HG03108 (cell line): ENCODE results near the gene TMUB1.

Experiments used
- ATAC-seq: cut with Tn5 transposase; IDR thresholded peaks from one replicate; pipeline ENCODE4 v1.9.1; 2021; ENCODE audit warnings: moderate library complexity; ENCODE audit not compliant: unreplicated experiment

Gene TMUB1

DNA sequence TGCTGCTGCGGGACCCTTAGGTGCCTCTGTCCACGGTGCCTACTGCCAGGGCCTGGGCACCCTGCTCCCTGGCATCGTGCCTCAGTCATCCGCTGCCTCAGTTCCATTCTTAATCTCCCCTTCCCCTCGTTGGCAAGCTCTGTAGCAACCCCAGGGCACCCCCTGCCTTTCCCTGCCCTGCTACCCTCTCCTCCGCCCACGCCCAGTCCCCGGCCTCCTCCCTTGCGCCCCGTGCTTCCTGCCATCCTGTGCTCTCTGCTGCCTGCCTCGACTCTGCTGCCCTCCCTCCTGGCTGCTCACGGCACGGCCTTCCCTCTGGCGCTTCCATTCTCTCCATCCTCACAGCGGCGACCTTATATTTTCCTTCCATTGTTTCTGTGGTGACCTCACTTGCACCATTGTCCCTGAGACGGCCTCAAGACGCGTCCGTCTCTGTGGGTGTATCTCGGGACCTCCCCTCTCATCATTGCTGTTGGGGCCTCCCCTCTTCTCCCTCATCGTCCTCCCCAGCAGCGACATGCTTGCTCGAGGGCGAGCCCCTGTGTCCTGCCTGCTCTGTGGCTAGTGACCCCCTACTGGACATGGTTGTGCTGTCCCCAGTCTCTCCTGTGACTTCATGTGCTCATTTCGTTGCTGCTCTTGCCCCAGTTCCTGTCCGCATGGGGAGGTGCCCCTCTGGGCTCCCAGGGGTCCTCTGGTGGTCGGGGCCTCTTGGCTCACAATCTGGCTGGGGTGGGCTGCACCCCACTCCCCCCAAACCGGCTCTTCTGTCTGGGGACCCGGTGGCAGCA lies 38.3 kb upstream of the TMUB1 start:
- ATAC-seq: no peak

- ATAC-seq: no peak
Observed at GRCh38 chr7:151120896-151121295, 37.6 kb upstream of the TMUB1 start.

- no peak for ATAC-seq
Observed at GRCh38 chr7:151119902-151120301, 36.6 kb upstream of the TMUB1 start.

DNA sequence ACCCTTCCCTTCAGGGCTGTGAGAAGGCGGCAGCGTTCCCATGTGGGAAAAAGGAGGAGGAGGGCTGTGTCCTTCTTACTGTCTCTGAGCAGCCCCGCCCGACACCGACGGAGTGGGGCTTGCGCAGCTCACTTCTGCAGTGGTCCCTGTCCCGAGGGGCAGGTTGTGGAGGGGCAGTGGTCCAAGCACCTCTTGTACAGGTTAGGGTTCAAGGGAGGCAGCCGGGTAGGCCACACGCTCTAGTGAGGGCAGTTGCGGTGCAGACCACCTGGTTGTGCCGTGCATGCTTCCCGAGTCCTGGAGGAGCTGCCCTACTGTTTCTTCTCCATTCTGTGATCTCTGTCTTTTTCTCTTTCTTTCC lies 35.7 kb upstream of the TMUB1 start:
- ATAC-seq: no peak

DNA sequence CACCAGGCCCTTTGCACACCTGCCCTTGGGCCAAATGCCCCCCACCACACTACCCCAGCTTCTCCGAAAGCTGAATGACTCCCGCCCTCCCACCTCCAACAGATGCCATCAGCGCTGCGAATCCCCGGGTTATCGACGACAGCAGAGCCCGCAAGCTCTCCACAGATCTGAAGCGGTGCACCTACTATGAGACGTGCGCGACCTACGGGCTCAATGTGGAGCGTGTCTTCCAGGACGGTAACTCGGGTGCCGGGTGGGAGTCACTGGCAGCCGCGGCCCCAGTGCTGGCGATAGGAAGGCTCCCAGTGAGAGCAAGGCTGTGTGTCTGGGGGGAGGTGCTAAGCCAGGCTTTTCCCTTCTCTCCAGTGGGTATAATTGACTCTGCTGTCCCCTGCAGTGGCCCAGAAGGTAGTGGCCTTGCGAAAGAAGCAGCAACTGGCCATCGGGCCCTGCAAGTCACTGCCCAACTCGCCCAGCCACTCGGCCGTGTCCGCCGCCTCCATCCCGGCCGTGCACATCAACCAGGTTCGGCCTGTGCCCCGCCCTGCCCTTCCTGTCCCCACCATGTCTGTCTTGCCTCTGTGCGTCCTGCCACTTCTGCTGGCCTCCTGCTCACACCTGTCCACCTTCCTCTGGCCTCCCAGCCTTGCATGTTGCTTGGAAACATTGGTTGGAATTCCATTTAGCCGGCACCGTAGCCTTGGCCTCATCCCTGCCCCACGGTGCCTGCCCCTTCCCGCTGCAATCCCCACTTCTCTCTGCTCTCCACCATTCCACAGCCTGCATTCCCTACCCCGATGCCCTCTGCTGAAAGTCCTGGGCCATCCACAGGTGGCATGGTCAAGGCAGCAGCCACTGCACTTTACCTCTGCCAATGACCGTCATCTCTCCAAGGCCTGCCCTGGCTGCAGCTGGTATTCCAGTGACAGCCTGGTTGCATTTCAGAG lies 35.1 kb upstream of the TMUB1 start:
- no peak for ATAC-seq

DNA sequence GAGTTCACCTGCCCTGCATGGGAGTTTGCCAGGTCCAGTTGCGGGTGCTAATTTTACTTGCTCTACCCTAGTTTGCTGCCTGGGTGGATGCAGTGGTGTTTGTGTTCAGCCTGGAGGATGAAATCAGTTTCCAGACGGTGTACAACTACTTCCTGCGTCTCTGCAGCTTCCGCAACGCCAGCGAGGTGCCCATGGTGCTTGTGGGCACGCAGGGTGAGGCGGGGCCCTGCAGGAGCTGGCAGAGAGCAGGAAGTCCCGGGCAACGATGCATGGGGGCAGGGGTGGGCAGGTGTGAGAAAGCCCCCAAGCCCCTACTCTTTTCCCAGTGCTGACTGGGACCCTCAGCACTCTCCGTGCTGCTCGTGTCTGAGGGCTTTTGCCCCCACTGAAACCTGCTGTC lies 34.3 kb upstream of the TMUB1 start:
- ATAC-seq: no peak

DNA sequence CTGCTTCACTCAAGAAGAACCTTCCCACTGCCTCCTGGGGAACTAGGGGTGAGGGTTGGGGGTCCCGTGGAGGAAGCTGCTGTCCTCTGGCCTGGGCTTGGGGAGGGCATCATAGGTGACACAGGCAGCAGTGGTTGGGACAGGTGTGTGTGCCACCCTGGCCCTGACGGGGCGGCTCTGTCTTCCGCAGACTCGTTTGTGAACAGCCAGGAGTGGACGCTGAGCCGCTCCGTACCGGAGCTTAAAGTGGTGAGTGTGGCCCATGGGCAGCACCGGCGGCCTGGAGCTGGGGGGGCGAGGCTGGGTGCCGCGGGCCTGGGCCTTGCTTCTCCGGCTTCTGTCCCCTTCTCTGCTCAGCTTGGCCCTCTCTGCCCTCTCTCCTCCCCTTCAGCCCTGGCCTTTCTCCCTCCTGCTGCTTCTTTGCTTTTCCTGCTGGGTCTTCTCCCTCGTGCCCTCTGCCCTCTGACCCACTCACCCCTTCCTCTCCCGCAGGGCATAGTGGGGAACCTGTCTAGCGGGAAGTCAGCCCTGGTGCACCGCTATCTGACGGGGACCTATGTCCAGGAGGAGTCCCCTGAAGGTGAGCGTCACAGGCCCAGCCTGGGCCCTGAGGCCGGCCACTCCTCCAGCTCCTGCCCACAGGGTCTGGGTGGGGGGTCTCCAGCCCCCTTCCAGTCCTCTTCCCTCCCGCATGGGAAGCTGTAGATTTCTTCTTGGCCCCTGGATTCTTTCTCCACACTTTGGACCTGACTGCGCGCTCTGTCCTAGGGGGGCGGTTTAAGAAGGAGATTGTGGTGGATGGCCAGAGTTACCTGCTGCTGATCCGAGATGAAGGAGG lies 33.5 kb upstream of the TMUB1 start:
- no peak for ATAC-seq

- ATAC-seq: no peak
Observed at GRCh38 chr7:151115836-151116418, 32.6 kb upstream of the TMUB1 start.

GRCh38 chr7:151115121-151115835 lies 32.0 kb upstream of the TMUB1 start:
- no peak for ATAC-seq

- ATAC-seq: no peak
Observed at GRCh38 chr7:151114151-151115090, 31.1 kb upstream of the TMUB1 start.

DNA sequence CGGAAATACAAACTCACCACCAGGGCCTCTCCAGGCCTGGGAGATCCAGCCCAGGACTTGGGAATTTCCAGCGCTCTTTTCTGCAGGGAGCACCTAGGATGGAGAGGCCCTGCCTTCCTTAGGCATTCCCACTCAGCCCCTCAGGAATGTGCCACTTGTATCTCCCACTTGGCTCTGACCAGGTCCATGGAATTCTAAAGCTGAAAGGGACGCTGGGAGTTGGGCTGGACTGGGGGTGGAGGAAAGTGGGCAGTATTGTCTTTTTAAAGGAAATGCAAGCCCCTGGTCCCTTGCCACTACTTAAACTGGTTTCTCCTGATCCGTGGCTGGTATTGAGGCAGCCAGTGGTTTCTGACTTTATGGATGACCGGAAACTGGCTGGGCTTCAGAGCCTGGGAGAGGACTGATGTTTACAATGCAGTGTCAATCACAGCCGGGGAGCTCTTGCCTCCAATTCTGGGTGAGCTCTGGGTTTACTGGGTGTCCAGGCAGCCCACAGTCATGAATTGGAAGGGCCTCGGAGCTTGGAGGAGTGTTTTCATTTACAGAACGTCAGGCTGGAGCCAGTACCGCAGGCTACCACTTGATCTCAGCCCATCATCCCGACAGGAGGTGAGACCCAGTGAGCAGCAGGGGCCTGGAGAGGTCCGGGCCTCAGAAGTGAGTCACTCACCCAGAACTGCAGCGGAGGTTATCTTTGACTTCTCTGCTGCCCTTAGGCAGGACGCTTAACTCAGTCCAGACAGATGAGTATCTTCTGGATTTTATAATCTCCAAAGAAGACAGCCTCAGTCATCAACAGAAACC lies 30.3 kb upstream of the TMUB1 start:
- no peak for ATAC-seq

DNA sequence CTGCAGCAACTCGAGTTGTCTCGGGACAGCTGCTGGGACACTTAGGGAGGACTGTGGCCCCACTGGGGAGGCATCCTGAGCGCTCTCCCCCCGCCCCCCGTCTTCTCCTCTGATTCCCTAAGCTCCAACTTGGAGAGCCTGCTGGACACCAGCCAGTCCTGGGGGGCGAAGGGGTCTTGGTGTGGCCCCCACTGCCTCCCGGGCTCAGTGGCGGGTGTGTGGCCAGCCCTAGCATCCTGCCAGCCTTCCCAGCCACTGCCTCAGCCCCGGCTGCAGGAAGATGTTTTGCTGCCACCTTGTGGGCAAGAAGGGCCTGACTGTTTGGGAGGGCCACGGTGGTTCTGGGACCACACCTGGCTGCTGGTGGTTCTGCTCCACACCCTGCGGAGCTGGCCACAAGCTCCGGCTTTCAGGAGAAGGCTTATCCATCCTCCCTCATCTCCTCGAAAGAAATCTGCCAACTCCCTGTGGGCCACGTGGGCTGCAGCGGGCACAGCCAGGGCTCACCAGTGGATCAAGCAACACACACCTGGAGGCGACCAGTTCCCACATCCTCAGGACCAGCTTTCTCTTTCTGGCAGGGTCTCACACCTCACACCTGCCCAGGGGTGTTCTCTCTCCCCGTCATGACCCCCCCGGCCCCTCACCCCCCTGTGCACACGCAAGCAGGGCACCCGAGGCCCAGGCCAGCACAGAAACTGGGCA lies 27.8 kb upstream of the TMUB1 start:
- peak; percentile 74 for ATAC-seq

DNA sequence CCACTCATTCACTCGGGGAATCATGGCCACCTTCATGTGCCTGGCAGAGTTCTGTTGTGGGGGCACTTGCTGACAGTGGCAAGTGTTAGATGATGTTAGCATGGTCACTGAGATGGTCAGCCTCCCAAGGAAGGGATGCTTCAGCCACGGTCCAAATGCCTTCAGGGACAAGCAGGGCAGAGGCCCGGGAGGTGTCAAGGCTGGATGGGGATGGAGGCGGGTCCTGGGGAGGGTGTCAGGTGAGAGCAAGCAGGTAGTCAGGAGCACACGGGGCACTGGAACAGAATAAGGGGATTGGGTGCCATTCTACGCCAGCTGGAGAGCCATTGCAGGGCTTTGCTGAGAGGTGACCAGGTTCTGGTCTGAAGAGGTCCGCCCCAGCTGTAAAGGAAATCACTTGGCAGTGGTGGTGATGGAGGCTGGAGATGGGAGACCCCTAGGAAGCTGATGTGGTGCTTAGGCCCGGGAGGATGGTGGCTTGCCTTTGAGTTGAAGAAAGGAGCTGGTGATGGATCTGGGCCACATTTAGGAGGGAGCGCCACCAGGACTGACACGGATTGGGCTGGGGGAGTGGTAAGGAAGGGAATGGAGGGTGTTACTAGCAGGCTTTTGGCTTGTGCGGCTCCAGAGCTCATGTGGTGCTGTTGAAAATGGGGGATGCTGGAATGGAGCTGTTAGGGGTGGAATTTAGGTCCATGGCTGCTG lies 27.1 kb upstream of the TMUB1 start:
- no peak for ATAC-seq

DNA sequence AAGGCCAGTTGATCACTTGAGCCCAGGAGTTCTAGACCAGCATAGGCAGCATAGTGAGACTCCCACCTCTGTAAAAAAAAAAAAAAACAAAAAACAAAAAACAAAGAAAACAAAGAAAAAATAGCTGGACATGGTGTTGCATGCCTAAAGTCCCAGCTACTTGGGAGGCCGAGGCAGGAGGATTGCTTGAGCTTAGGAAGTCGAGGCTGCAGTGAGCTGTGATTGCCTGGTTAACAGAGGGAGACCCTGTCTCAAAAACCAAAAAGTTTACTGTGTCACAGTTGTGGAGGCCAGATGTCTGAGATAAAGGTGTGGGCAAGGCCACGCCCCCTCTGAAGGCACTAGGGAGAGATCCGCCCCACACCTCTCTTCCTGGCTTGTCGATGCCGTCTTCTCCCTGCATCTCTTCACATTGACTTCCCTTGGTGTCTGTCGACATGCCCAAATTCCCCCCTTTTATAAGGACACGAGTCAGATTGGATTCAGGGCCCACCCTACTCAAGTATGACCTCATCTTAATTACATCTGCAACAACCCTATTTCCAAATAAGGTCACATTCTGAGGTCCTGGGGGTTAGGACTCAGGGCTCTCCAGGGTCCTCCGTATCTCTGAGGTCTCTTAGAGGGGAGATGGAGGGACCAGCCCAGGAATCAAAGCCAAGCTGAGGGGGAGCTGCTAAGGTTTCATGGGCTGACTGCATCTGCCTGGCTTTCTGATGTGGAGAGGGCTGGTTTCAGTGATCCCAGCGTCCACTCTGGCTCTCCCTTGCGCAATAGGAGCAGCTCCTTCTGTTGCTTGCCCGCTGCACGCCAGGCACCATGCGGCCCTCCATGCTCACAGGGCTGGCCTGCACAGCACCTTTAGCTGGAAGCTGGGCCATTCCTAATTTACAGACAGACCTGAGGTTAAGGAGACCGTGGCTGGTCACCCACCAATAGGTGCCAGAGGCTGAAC lies 26.1 kb upstream of the TMUB1 start:
- no peak for ATAC-seq

DNA sequence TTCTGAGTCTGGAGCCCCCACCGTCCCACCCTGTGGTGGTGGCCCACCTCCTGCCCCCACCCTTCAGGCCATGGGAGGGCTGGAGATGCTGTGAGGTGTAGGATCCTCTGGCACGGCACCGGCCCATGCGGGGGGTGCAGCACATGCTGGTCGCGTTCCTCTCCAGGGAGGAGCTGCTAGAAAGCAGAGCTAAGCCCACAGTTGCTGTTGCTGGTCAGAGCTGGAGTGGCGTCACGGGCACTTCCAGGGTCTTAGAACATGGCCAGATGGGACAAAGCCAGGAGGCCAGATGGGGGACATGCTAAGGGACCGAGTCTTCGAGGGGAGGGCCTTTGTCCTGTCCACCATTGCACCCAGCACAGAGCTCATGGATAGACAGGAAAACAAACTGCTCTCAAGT lies 24.6 kb upstream of the TMUB1 start:
- no peak for ATAC-seq
